ENCODE measurements around the gene SH3BP4. TPM values are rescaled to one million over a fixed set of nuclear protein-coding genes. Genes with fewer than 3 reads are reported as not detected.

Gene SH3BP4
- total RNA-seq, 4 donors from 2014 or later, result 29.3 to 63.0 (median 42.9) TPM

DNA sequence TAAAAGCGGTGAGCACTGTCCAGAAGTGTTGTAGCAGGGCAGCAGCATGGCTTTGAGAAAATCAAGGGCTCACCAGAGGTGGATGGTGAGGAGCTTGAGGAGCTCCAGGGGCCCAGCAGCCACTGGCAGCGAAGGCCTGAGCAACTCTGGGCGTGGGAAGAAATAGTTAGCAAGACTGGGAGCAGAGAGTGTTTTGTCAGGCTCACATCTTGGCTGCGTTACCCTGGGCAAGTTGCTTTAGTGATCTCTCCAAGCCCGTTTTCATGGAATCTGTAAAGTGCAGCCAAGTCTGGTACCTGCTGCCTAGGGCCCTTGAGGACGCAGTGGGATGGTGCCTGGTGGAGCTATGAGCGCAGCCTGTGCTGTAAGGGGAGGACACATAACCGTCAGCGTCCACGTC is 78.3 kb downstream of the SH3BP4 start:
- no peak overlapping the region for H3K27ac ChIP-seq
- peaks cover 0 to 9% of the 10 kb centered on the region in 2 donors for H3K36me3 ChIP-seq
- no peaks in the 10 kb centered on the region for H3K9me3 ChIP-seq
- TF ChIP-seq POLR2A (IDR thresholded peaks at IDR 0.05) (no peak), POLR2AphosphoS5 (IDR thresholded peaks at IDR 0.05) (no peak), EP300 (IDR thresholded peaks at IDR 0.05) (no peak)
- TF ChIP-seq, protein P1, sequence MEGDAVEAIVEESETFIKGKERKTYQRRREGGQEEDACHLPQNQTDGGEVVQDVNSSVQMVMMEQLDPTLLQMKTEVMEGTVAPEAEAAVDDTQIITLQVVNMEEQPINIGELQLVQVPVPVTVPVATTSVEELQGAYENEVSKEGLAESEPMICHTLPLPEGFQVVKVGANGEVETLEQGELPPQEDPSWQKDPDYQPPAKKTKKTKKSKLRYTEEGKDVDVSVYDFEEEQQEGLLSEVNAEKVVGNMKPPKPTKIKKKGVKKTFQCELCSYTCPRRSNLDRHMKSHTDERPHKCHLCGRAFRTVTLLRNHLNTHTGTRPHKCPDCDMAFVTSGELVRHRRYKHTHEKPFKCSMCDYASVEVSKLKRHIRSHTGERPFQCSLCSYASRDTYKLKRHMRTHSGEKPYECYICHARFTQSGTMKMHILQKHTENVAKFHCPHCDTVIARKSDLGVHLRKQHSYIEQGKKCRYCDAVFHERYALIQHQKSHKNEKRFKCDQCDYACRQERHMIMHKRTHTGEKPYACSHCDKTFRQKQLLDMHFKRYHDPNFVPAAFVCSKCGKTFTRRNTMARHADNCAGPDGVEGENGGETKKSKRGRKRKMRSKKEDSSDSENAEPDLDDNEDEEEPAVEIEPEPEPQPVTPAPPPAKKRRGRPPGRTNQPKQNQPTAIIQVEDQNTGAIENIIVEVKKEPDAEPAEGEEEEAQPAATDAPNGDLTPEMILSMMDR (IDR thresholded peaks at IDR 0.05), result no peak
- ATAC-seq, result no peak
- 47 to 88% methylated on average over 3 to 10 of the region's 10 CpGs for WGBS, 2 donors (ENCODE audit: low coverage in 1 of 2)
- no peak overlapping the region for H3K4me3 ChIP-seq
- no peaks in the 10 kb centered on the region for H3K27me3 ChIP-seq
- H3K4me1 ChIP-seq, result peaks cover 0 to 50% (median 14%) of the 10 kb centered on the region in 3 donors

GRCh38 chr2:235030936-235031335 is 79.1 kb downstream of the SH3BP4 start:
- no peak overlapping the region for H3K4me3 ChIP-seq
- no peaks in the 10 kb centered on the region for H3K9me3 ChIP-seq
- no peak overlapping the region for H3K27ac ChIP-seq
- no peaks in the 10 kb centered on the region for H3K27me3 ChIP-seq
- H3K4me1 ChIP-seq, result peaks cover 0 to 41% (median 14%) of the 10 kb centered on the region in 3 donors
- peaks cover 0 to 17% of the 10 kb centered on the region in 2 donors for H3K36me3 ChIP-seq
- TF ChIP-seq, protein P1 (IDR thresholded peaks at IDR 0.05), result no peak
- no peak for TF ChIP-seq EP300 (IDR thresholded peaks at IDR 0.05)
- no peak for TF ChIP-seq POLR2AphosphoS5 (IDR thresholded peaks at IDR 0.05)
- TF ChIP-seq POLR2A (IDR thresholded peaks at IDR 0.05), result no peak
- no CpG with 5 or more reads among the region's 4 CpGs for WGBS, 2 donors (ENCODE audit: low coverage in 1 of 2)
- no peak for ATAC-seq

DNA sequence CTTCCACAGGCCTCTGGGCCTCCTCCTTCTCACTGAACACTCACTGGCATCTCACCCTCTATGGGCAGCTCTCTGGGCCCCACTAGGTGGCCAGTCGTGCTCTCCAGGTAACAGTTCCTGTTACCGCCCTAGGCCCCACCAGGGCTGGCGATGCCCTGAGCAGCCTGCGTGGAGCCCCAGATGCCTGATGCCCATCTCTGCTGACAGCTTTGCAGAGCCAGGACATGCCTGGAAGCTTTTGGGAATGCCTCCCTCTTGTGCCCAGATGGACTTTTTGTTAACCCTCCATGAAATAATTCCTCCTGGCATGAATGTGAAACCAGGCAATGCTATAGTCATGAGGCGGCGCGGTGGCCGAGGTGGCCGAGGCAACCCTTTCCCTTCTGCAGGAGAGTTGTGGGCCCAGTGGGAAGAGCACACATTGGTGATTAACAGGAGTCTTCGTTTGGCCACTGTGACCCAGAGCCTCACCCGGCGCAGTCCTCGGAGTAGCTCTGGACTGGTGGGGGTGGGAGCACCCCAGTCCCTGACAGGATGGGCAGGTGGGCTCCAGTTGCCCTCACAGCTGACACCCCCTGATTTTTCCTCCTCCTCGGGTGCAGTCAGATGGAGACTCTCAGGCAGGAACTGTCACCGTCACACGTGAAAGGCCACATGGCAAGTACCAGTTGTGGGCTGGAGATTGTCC is 80.0 kb downstream of the SH3BP4 start:
- ATAC-seq, result no peak
- TF ChIP-seq POLR2AphosphoS5 (IDR thresholded peaks at IDR 0.05) (no peak), POLR2A (IDR thresholded peaks at IDR 0.05) (no peak)

GRCh38 chr2:235032466-235032865 is 80.6 kb downstream of the SH3BP4 start:
- Histone ChIP-seq H3K36me3 (peaks cover 0 to 26% of the 10 kb centered on the region in 2 donors), H3K27me3 (no peaks in the 10 kb centered on the region), H3K4me1 (peaks cover 0 to 26% (median under 1%) of the 10 kb centered on the region in 3 donors), H3K9me3 (no peaks in the 10 kb centered on the region), H3K27ac (no peak overlapping the region), H3K4me3 (no peak overlapping the region)
- ATAC-seq, result no peak
- no CpG with 5 or more reads among the region's 16 CpGs for WGBS, 2 donors (ENCODE audit: low coverage in 1 of 2)
- TF ChIP-seq EP300 (IDR thresholded peaks at IDR 0.05), result no peak
- TF ChIP-seq, protein P1 (IDR thresholded peaks at IDR 0.05), result no peak
- no peak for TF ChIP-seq POLR2AphosphoS5 (IDR thresholded peaks at IDR 0.05)
- TF ChIP-seq POLR2A (IDR thresholded peaks at IDR 0.05), result no peak

More for the DNA sequence above, 80.0 kb downstream of the SH3BP4 start:
- no peak overlapping the region for H3K27ac ChIP-seq
- H3K36me3 ChIP-seq, result peaks cover 0 to 21% of the 10 kb centered on the region in 2 donors
- no peaks in the 10 kb centered on the region for H3K9me3 ChIP-seq
- H3K4me1 ChIP-seq, result peaks cover 0 to 32% (median 7%) of the 10 kb centered on the region in 3 donors
- H3K27me3 ChIP-seq, result no peaks in the 10 kb centered on the region
- H3K4me3 ChIP-seq, result no peak overlapping the region
- 73 to 91% methylated on average over 4 of the region's 16 CpGs for WGBS, 2 donors (ENCODE audit: low coverage in 1 of 2)

DNA sequence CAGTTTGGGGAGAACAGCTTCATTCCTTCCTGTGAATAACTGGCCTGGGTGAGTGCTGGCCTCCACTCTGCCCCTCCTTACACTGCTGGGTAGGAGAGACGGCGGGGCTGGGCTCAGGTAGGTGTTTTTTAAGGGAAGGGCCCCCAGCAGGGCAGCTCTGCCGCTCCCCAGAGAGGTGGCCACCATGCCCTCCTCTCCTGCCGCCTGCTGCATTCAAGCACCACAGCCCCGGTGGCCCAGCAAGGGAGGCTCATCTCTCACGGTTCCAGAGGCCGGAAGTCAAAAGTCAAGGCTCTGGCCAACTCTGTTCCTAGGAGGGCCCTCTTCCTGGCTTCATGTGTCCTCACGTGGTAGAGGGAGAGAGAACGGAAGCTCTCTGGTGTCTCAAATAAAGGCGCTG is 81.1 kb downstream of the SH3BP4 start:
- TF ChIP-seq POLR2A (IDR thresholded peaks at IDR 0.05) (no peak), EP300 (IDR thresholded peaks at IDR 0.05) (no peak), POLR2AphosphoS5 (IDR thresholded peaks at IDR 0.05) (no peak)
- TF ChIP-seq, protein P1 (IDR thresholded peaks at IDR 0.05), result no peak
- Histone ChIP-seq H3K4me3 (no peak overlapping the region), H3K9me3 (no peaks in the 10 kb centered on the region), H3K27me3 (no peaks in the 10 kb centered on the region), H3K36me3 (peaks cover 0 to 26% of the 10 kb centered on the region in 2 donors), H3K4me1 (peaks cover 0 to 21% (median 0%) of the 10 kb centered on the region in 3 donors), H3K27ac (no peak overlapping the region)
- ATAC-seq, result no peak
- WGBS, 2 donors (ENCODE audit: low coverage in 1 of 2), result 92 to 100% methylated on average over 2 of the region's 10 CpGs

All from gastroesophageal sphincter (tissue), 4 donors.